Fibroblast of lung (primary cell): ENCODE data around the gene ZBTB16. TPM values are rescaled to one million over a fixed set of nuclear protein-coding genes. Genes with fewer than 3 reads are reported as not detected.
A peak's percentile ranks its signal among the peaks of the same experiment; 100 is the strongest.

ENCODE experiments used
- DNase-seq, 2 donors: peaks; one replicate each; pipeline versions ENCODE4 v3.0.0 to v3.0.0-alpha.2; 2010; ENCODE audit warnings: low read depth in 2 of 2
- H2AFZ ChIP-seq: 2 replicates; pipeline ENCODE4 v1.5.1; 2012; ENCODE audit warnings: low read length, control low read depth, inconsistent platforms
- H3K27ac ChIP-seq: 2 replicates; pipeline ENCODE4 v1.5.1; 2011; ENCODE audit warnings: low read length, control low read depth; ENCODE audit not compliant: insufficient read depth
- H3K27me3 ChIP-seq: 2 replicates; pipeline ENCODE4 v1.5.1; 2011; ENCODE audit warnings: mild to moderate bottlenecking, low read length; ENCODE audit not compliant: control insufficient read depth, insufficient read depth
- H3K36me3 ChIP-seq: 2 replicates; pipeline ENCODE4 v1.5.1; 2011; ENCODE audit warnings: low read length; ENCODE audit not compliant: control insufficient read depth, insufficient read depth
- H3K4me1 ChIP-seq: 2 replicates; pipeline ENCODE4 v1.5.1; 2011; ENCODE audit warnings: low read length; ENCODE audit not compliant: control insufficient read depth, insufficient read depth; ENCODE audit errors: extremely low read depth
- H3K4me2 ChIP-seq: 2 replicates; pipeline ENCODE4 v1.5.1; 2011; ENCODE audit warnings: low read length, control low read depth; ENCODE audit not compliant: insufficient read depth; ENCODE audit errors: extremely low read depth
- H3K4me3 ChIP-seq, 4 experiments: fragments of 200-600 bp in 1 of 4; sonication (generic) in 1 of 4; replicated peaks in 1 of 4; 2 replicates each; pipeline ENCODE4 v1.5.1; 2011 to 2016; ENCODE audit warnings: low read length in 4 of 4, low read depth in 3 of 4, mild to moderate bottlenecking in 3 of 4, control low read depth in 2 of 4, inconsistent platforms in 1 of 4, mixed read lengths in 1 of 4; ENCODE audit not compliant: insufficient read depth in 1 of 4; ENCODE audit errors: control extremely low read depth in 1 of 4
- H3K79me2 ChIP-seq: 2 replicates; pipeline ENCODE4 v1.5.1; 2012; ENCODE audit warnings: mild to moderate bottlenecking, low read length, inconsistent platforms; ENCODE audit not compliant: control insufficient read depth, insufficient read depth
- H3K9ac ChIP-seq: 2 replicates; pipeline ENCODE4 v1.5.1; 2011; ENCODE audit warnings: mild to moderate bottlenecking, low read length, control low read depth; ENCODE audit not compliant: insufficient read depth
- H3K9me3 ChIP-seq: 2 replicates; pipeline ENCODE4 v1.5.1; 2012; ENCODE audit warnings: low read depth, low read length; ENCODE audit not compliant: control insufficient read depth, insufficient read depth
- H4K20me1 ChIP-seq: 2 replicates; pipeline ENCODE4 v1.5.1; 2011; ENCODE audit warnings: low read length; ENCODE audit not compliant: control insufficient read depth, insufficient read depth; ENCODE audit errors: extremely low read depth
- EZH2 ChIP-seq: IDR thresholded peaks from 2 replicates; pipeline ENCODE4 v1.5.1; 2012; ENCODE audit warnings: low read length, control low read depth, mild to moderate bottlenecking; ENCODE audit errors: missing control alignments
- polyA plus RNA-seq, 2 donors: library from polyadenylated mRNA; depleted of rRNA in 1 of 2; stranded (reverse) in 1 of 2; unstranded in 1 of 2; fragments of >200 nt; gene quantifications; 2 replicates each; pipeline ENCODE4 v1.2.1, GENCODE V29; 2011 to 2012; ENCODE audit warnings: missing spikeins in 1 of 2
- total RNA-seq: library from RNA; depleted of rRNA; stranded (reverse); fragments of >200 nt; gene quantifications from 2 replicates; pipeline ENCODE4 v1.2.1, GENCODE V29; 2014
- TF ChIP-seq, protein P1 (sequence below), 2 donors: IDR thresholded peaks in 1 of 2; conservative IDR thresholded peaks in 1 of 2; 1 replicate in 1 of 2; 2 replicates in 1 of 2; pipeline ENCODE4 v1.5.1; 2011 to 2012; ENCODE audit warnings: low read length in 2 of 2, control low read depth in 1 of 2, inconsistent platforms in 1 of 2, low read depth in 1 of 2, mild to moderate bottlenecking in 1 of 2

Gene ZBTB16
- total and polyA plus RNA-seq, 2 donors (not counting 1 experiment from before 2014, with no cell fraction given): not detected

DNA sequence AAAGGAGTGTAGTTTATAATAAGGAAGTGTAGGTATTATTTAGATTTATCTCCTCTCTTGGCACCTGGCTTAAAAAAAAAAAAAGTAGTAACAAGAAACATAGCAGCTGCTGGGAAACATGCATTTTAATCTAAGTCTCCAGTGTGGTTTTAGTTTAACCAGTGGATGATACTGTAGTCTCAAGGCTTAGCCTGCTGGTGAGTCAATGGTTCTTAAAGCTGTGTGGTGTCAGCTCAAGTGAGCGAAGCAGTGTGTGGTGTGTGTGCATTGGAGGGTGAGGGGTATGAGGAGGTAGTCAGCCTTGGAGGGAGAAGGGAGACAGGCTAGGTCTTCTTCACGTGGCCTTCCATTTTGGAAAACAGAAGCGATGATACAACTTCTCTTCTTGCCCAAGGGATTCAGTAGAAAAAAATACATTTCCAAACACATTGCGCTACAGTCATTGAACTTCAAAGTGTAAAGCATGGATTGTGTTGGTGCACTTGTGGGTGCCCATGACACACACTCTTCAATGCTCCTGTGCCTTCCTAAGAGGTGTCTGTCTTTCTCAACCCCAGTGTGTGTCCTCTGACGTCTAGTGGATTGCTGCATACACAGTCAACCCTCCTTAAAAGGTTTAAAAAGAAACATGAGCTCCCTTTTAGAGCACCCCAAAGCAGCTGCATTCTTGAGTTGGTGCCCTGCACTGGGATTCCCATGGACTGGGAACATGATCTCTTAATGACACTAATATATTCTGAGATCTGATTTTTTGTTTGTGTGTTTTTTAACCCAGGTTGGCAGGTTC lies 40.1 kb downstream of the ZBTB16 start:
- Histone ChIP-seq H3K27ac (no peak overlapping the region), H3K79me2 (no peaks in the 10 kb centered on the region), H2AFZ (no peak overlapping the region), H4K20me1 (no peaks in the 10 kb centered on the region), H3K36me3 (no peaks in the 10 kb centered on the region), H3K9me3 (no peaks in the 10 kb centered on the region), H3K9ac (no peak overlapping the region), H3K4me3 (no peak overlapping the region), H3K4me2 (no peak overlapping the region), H3K4me1 (no peaks in the 10 kb centered on the region), H3K27me3 (no peaks in the 10 kb centered on the region)
- TF ChIP-seq, protein P1, sequence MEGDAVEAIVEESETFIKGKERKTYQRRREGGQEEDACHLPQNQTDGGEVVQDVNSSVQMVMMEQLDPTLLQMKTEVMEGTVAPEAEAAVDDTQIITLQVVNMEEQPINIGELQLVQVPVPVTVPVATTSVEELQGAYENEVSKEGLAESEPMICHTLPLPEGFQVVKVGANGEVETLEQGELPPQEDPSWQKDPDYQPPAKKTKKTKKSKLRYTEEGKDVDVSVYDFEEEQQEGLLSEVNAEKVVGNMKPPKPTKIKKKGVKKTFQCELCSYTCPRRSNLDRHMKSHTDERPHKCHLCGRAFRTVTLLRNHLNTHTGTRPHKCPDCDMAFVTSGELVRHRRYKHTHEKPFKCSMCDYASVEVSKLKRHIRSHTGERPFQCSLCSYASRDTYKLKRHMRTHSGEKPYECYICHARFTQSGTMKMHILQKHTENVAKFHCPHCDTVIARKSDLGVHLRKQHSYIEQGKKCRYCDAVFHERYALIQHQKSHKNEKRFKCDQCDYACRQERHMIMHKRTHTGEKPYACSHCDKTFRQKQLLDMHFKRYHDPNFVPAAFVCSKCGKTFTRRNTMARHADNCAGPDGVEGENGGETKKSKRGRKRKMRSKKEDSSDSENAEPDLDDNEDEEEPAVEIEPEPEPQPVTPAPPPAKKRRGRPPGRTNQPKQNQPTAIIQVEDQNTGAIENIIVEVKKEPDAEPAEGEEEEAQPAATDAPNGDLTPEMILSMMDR (conservative IDR thresholded peaks at IDR 0.05 in 1 of 2, IDR thresholded peaks at IDR 0.05 in 1 of 2; ENCODE audit: low read depth in 1 of 2, low read length in 2 of 2): no peak
- TF ChIP-seq EZH2: no peak
- peak in 1 of 2 donors; percentile 49 for DNase-seq

DNA sequence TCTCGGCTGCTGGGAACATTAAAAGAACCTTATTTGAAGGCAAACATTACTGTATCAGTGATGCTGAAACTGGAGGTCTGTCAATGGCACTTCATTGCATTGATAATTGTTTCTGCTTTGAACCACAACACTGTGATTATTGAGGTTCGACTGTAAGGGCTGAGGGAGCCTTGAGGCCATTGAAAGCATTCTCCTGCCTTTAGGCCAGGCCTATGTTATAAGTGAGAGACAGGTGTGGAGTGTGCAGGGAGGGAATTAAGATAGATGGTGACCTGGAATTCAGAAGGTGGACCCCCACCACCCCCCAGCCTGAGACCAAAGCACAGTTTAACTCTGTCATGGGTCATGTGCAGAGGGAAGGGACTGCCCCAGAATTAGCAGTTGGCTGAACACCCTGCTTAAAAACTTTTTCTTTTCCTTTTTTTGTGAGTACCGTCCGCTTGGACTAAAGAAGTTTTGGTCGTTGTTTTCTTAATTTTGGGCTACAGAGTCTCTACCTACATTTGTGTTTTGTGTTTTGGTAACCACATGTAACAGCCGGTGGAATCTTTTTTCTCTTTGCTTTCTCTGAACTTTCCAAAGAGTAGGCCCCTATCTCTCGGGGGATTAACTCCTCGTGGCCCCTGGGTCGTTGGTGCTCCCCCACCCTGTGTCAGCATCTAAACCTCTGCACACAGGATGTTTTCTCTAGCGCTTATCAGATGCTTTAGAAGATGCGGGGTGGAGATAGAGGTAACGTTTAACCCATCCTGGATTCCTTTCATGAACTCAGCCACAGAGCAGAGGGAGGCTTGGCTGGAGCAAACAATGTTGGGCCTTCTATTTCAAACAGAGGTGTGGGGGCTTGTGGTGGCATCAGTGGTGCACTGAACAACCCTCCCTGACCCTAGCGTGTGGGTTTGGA lies 43.7 kb downstream of the ZBTB16 start:
- no peaks in the 10 kb centered on the region for H4K20me1 ChIP-seq
- no peak overlapping the region for H2AFZ ChIP-seq
- H3K4me1 ChIP-seq: no peaks in the 10 kb centered on the region
- no peaks in the 10 kb centered on the region for H3K36me3 ChIP-seq
- H3K4me3 ChIP-seq: no peak overlapping the region
- no peak for DNase-seq
- no peaks in the 10 kb centered on the region for H3K79me2 ChIP-seq
- no peak overlapping the region for H3K27ac ChIP-seq
- H3K9ac ChIP-seq: no peak overlapping the region
- no peaks in the 10 kb centered on the region for H3K27me3 ChIP-seq
- no peaks in the 10 kb centered on the region for H3K9me3 ChIP-seq
- TF ChIP-seq, protein P1 (conservative IDR thresholded peaks at IDR 0.05 in 1 of 2, IDR thresholded peaks at IDR 0.05 in 1 of 2; ENCODE audit: low read depth in 1 of 2, low read length in 2 of 2): no peak
- TF ChIP-seq EZH2: no peak
- H3K4me2 ChIP-seq: no peak overlapping the region

DNA sequence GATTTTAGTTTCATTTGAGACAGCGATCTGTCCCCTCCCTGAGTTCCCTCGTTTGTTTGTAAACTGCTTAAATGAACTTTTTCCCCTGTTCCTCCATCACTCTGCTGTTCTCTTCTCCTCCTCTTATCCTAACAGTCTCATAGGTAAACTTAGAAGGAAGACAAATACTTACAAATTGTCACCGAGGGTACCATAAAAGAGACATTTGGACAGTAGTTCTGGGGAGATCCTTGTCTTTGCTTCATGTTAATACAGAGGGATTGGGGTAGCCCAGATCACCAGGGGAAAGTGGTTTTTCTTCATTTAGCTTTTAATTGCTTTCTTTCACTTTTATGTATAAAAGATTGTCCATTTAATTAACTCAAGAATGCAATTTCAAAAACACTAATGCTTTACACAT lies 46.1 kb downstream of the ZBTB16 start:
- no peak overlapping the region for H3K4me2 ChIP-seq
- H3K27ac ChIP-seq: no peak overlapping the region
- no peaks in the 10 kb centered on the region for H3K4me1 ChIP-seq
- no peak overlapping the region for H3K9ac ChIP-seq
- no peaks in the 10 kb centered on the region for H4K20me1 ChIP-seq
- H3K36me3 ChIP-seq: no peaks in the 10 kb centered on the region
- H3K4me3 ChIP-seq: no peak overlapping the region
- H3K9me3 ChIP-seq: no peaks in the 10 kb centered on the region
- DNase-seq: no peak
- TF ChIP-seq, protein P1 (conservative IDR thresholded peaks at IDR 0.05 in 1 of 2, IDR thresholded peaks at IDR 0.05 in 1 of 2; ENCODE audit: low read depth in 1 of 2, low read length in 2 of 2): no peak
- no peak for TF ChIP-seq EZH2
- no peaks in the 10 kb centered on the region for H3K79me2 ChIP-seq
- H3K27me3 ChIP-seq: no peaks in the 10 kb centered on the region
- H2AFZ ChIP-seq: no peak overlapping the region
